KMS-11 (cell line): Measurements from ENCODE around the gene PKLR.
"Not testable (repeated sequence)": the region's sequence is repeated elsewhere in the genome, so short reads cannot be mapped to it uniquely, and the experiment has no call there.

Experiments used
- H2AFZ ChIP-seq: fragments of 200-600 bp; sonication (generic); 2 replicates; pipeline ENCODE4 v1.6.1; 2016; ENCODE audit warnings: antibody characterized with exemption, mixed run types, low read depth
- H3K27ac ChIP-seq: fragments of 200-600 bp; sonication (generic); 2 replicates; pipeline ENCODE4 v1.6.1; 2016; ENCODE audit warnings: mild to moderate bottlenecking, mixed run types
- H3K27me3 ChIP-seq: fragments of 200-600 bp; sonication (generic); 2 replicates; pipeline ENCODE4 v1.6.1; 2017; ENCODE audit warnings: mild to moderate bottlenecking, low read depth, mixed run types, moderate library complexity; ENCODE audit not compliant: insufficient read depth
- H3K36me3 ChIP-seq: fragments of 200-600 bp; sonication (generic); 2 replicates; pipeline ENCODE4 v1.6.1; 2017; ENCODE audit warnings: mild to moderate bottlenecking, mixed run types; ENCODE audit not compliant: insufficient read depth
- H3K4me1 ChIP-seq: fragments of 200-600 bp; sonication (generic); 2 replicates; pipeline ENCODE4 v1.6.1; 2016; ENCODE audit warnings: mild to moderate bottlenecking, low read depth, mixed run types; ENCODE audit not compliant: poor library complexity, severe bottlenecking
- H3K4me2 ChIP-seq: fragments of 200-600 bp; sonication (generic); 2 replicates; pipeline ENCODE4 v1.7.0; 2016; ENCODE audit warnings: mild to moderate bottlenecking, mixed run types
- H3K4me3 ChIP-seq: fragments of 200-600 bp; sonication (generic); IDR thresholded peaks from 2 replicates; pipeline ENCODE4 v1.6.1; 2017; ENCODE audit warnings: low read depth, low read length, mixed read lengths; ENCODE audit not compliant: insufficient read depth
- H3K79me2 ChIP-seq: fragments of 200-600 bp; sonication (generic); 2 replicates; pipeline ENCODE4 v1.6.1; 2016; ENCODE audit warnings: low read depth, mixed run types; ENCODE audit not compliant: insufficient read depth
- H3K9ac ChIP-seq: fragments of 200-600 bp; sonication (generic); 2 replicates; pipeline ENCODE4 v1.6.1; 2016; ENCODE audit warnings: mild to moderate bottlenecking, mixed run types
- H4K20me1 ChIP-seq: fragments of 200-600 bp; sonication (generic); 2 replicates; pipeline ENCODE4 v1.6.1; 2016; ENCODE audit warnings: mild to moderate bottlenecking, mixed run types; ENCODE audit not compliant: insufficient read depth
- TF ChIP-seq, protein P1 (sequence below): fragments of 200-600 bp; sonication (generic); conservative IDR thresholded peaks from 2 replicates; pipeline ENCODE4 v1.6.1; 2017; ENCODE audit warnings: low read depth, mild to moderate bottlenecking, antibody characterized with exemption, low read length, moderate library complexity, mixed read lengths

PKLR gene

DNA sequence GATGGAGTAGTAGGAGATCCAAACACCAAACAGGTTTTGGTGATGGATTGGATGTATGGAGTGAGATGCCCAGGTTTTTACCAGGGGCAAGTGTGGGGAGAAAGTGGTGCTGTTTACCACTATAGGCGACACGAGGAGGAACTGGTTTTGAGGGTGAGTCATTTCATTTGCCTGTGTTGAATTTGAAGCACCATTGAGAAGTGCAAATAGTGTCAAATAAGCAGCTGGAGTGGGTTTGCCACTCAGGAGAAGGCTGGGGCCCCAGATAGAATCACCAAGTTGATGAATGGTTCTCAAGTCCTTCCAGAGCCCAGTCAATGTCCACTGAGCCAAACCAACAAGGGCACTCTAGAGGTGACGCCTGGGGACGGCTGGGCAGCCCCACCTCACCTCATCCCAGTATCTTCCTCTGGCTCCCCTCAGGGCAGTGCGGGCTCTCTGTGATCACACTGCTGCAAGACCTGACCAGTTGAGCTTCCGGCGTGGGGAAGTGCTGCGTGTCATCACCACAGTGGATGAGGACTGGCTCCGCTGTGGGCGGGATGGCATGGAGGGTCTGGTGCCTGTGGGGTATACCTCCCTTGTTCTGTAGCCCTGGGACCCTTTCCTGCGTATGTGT is 28.9 kb upstream of the PKLR start:
- H3K27me3 ChIP-seq = no peaks in the 10 kb centered on the region
- no peak overlapping the region for H3K27ac ChIP-seq
- no peak overlapping the region for H2AFZ ChIP-seq
- no peak overlapping the region for H3K9ac ChIP-seq
- H3K4me1 ChIP-seq = peaks cover 8% of the 10 kb centered on the region
- no peak overlapping the region for H3K4me2 ChIP-seq
- H4K20me1 ChIP-seq = no peaks in the 10 kb centered on the region; the same call in 1 of the 2 replicates
- TF ChIP-seq, protein P1, sequence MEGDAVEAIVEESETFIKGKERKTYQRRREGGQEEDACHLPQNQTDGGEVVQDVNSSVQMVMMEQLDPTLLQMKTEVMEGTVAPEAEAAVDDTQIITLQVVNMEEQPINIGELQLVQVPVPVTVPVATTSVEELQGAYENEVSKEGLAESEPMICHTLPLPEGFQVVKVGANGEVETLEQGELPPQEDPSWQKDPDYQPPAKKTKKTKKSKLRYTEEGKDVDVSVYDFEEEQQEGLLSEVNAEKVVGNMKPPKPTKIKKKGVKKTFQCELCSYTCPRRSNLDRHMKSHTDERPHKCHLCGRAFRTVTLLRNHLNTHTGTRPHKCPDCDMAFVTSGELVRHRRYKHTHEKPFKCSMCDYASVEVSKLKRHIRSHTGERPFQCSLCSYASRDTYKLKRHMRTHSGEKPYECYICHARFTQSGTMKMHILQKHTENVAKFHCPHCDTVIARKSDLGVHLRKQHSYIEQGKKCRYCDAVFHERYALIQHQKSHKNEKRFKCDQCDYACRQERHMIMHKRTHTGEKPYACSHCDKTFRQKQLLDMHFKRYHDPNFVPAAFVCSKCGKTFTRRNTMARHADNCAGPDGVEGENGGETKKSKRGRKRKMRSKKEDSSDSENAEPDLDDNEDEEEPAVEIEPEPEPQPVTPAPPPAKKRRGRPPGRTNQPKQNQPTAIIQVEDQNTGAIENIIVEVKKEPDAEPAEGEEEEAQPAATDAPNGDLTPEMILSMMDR = no peak
- H3K4me3 ChIP-seq = peak overlapping the region; percentile 6
- no peaks in the 10 kb centered on the region for H3K79me2 ChIP-seq
- H3K36me3 ChIP-seq = no peaks in the 10 kb centered on the region; the same call in 1 of the 2 replicates

DNA sequence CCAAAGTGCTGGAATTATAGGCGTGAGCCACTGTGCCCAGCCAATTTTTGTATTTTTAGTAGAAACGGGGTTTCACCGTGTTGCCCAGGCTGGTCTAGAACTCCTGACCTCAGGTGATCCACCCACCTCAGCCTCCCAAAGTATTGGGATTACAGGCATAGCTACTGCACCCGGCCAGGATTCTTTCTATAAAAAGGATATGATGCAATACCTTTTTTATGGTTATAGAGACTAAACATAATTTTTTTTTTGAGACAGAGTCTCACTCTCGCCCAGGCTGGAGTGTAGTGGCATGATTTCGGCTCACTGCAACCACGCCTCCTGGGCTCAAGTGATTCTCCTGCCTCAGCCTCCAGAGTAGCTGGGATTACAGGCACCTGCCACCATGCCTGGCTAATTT is 27.6 kb upstream of the PKLR start:
- H3K4me3 ChIP-seq, H3K79me2 ChIP-seq, H4K20me1 ChIP-seq, H3K36me3 ChIP-seq, H3K9ac ChIP-seq, H3K27ac ChIP-seq, H3K27me3 ChIP-seq, H2AFZ ChIP-seq, H3K4me2 ChIP-seq: not testable (repeated sequence)
- peaks cover 13% of the 10 kb centered on the region for H3K4me1 ChIP-seq

DNA sequence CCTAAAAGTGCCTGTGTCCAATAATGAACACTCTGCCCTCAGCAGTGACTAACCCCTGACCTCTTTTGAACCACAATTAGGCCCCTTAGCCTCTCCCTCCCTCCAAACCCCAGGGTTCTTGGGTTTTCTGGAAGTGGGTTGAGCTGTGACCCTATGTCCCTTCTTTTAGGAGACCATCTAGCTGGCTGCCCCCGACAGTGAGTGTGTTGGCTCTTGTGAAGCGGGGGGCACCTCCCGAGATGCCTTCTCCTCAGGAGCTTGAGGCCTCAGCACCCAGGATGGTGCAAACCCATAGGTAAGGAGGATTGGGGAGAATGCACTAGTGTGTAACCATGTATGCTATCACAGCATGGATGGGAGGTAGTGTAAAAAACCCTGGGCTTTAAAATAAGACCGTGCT is 26.7 kb upstream of the PKLR start:
- Histone ChIP-seq H3K79me2 (no peaks in the 10 kb centered on the region), H2AFZ (no peak overlapping the region), H3K9ac (no peak overlapping the region)

DNA sequence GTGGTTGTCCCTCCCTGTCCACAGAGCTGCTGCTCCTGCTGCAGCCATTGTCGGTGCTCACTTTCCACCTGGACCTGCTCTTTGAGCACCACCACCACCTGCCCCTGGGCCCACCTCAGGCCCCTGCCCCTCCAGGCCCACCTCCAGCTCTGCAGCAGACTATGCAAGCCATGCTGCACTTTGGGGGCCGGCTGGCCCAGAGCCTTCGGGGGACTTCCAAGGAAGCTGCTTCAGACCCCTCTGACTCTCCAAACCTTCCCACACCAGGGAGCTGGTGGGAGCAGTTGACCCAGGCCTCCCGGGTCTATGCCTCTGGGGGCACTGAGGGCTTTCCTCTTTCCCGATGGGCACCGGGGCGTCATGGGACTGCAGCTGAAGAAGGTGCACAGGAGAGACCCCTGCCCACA is 25.4 kb upstream of the PKLR start:
- H3K79me2 ChIP-seq = no peaks in the 10 kb centered on the region
- H3K27ac ChIP-seq = no peak overlapping the region
- H3K27me3 ChIP-seq = no peaks in the 10 kb centered on the region
- no peak overlapping the region for H2AFZ ChIP-seq
- H3K4me1 ChIP-seq = peaks cover 20% of the 10 kb centered on the region
- no peaks in the 10 kb centered on the region; the same call in 1 of the 2 replicates for H4K20me1 ChIP-seq
- no peak overlapping the region for H3K9ac ChIP-seq
- H3K4me3 ChIP-seq = no peak overlapping the region
- no peaks in the 10 kb centered on the region; the same call in 1 of the 2 replicates for H3K36me3 ChIP-seq
- TF ChIP-seq, protein P1 = no peak
- H3K4me2 ChIP-seq = no peak overlapping the region

More for the DNA sequence above, 26.7 kb upstream of the PKLR start:
- no peaks in the 10 kb centered on the region; the same call in 1 of the 2 replicates for H4K20me1 ChIP-seq
- TF ChIP-seq, protein P1 = 0 out of 2 replicates have a peak, but pooled peaks have one; percentile 7
- no peak overlapping the region for H3K4me3 ChIP-seq
- no peaks in the 10 kb centered on the region for H3K27me3 ChIP-seq
- peaks cover 13% of the 10 kb centered on the region for H3K4me1 ChIP-seq
- no peaks in the 10 kb centered on the region; the same call in 1 of the 2 replicates for H3K36me3 ChIP-seq
- peak overlapping the region; percentile 1; the same call in 1 of the 2 replicates for H3K27ac ChIP-seq
- H3K4me2 ChIP-seq = no peak overlapping the region

DNA sequence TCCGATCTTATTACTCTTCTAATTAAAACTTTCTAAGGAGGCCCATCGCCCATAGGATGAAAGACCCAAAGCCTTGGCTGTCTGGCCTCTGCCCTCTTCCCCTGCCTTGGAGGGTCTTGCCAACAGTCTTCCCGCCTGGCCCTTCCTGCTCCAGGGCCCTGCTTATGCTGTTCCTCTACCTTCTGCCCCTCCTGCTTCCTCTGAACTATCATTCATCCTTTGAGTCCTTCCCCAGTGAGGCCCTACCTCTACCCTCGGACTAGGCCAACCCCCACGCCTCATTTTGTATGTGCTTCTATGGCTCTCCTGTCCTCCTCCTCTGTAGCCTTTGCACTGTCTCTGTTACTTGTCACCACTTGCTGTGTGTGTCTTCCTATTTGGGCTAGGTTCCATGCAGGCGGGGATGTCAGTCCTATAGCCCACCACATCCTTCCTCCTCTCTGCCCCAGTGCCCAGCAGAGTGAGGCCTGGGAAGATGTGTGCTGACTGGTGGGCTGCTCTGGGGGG is 24.8 kb upstream of the PKLR start:
- H3K27ac ChIP-seq = peak overlapping the region; percentile 2; the same call in 1 of the 2 replicates
- H3K4me3 ChIP-seq = no peak overlapping the region
- H3K36me3 ChIP-seq = no peaks in the 10 kb centered on the region; the same call in 1 of the 2 replicates

More for the DNA sequence above, 24.8 kb upstream of the PKLR start:
- no peaks in the 10 kb centered on the region for H3K27me3 ChIP-seq
- peaks cover 20% of the 10 kb centered on the region for H3K4me1 ChIP-seq
- no peaks in the 10 kb centered on the region; the same call in 1 of the 2 replicates for H4K20me1 ChIP-seq
- no peak overlapping the region for H2AFZ ChIP-seq
- H3K4me2 ChIP-seq = no peak overlapping the region
- no peaks in the 10 kb centered on the region for H3K79me2 ChIP-seq
- H3K9ac ChIP-seq = no peak overlapping the region
- TF ChIP-seq, protein P1 = no peak
